HuH-7.5 (cell line): Measurements from ENCODE around the gene RAPSN.

Experiments used
- DNase-seq: peaks from one replicate; pipeline ENCODE4 v3.0.0; 2011; ENCODE audit warnings: low spot score

Gene RAPSN

DNA sequence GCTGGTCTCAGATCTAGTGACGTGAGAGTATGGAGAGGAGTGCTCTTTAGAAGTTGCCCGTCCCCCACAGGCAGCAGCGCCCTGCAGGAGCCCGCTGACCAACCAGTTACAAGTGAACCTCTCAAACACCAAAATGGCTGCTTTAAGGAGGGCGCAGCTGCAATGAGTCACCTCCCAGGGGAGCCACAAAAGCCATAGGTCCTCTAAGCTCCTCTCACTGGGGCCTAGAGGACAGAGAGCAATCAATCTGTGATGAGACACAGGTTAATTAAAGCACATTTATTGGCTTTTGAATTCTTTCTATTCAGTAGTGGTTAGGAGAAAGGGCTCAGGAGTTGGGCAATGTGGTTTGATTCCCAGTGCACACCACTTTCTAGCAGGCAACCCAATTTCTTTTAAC, 15.5 kb upstream of the RAPSN start:
- no peak for DNase-seq

DNA sequence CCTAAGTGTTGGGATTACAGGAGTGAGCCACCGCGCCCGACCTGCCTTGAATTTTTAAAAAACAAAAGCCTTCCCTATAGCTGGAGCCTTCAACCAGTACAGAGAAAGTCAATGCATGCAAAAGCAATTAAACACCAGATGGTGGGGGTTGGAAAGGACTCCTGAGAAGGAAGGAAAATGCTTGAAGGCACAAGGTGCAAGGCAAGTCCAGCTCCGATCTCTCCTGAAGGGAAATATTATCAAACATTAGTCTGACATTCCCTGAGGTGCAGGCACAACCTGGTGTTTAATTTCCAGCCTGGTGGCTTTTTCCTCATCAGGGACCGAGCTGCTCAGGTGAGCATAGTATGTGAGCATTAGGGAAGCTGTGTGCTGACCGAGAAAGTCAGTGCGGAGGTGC, 12.9 kb upstream of the RAPSN start:
- DNase-seq, result no peak

DNA sequence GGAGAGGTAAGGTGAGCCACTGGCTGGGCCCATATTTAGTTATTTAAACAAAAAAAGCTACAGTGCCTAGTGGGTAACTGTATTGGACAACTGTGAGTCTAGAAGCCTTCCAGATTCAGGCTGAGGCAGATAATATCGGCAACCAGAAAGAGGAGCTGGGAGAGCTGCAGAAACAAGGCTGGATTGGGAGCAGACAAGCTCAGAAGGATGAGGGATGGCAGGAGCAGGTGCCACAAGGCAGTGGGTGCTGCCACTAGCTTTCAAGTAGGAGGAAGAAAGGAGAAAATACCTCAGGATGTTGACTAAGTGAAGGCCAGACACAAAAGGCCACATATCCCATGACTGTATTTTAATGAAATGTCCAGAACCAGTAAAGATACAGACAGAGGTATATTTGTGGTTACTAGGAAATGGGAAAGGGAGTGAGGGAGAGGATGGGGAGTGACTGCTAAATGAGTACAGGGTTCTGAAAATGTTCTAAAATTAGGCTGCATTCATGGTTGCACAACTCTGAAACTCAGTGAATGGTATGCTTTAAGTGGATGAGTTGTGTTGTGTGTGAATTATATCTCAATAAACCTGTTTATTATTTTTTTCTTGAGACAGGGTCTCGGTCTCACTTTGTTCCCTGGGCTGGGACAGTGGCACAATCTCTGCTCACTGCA, 11.8 kb upstream of the RAPSN start:
- no peak for DNase-seq

DNA sequence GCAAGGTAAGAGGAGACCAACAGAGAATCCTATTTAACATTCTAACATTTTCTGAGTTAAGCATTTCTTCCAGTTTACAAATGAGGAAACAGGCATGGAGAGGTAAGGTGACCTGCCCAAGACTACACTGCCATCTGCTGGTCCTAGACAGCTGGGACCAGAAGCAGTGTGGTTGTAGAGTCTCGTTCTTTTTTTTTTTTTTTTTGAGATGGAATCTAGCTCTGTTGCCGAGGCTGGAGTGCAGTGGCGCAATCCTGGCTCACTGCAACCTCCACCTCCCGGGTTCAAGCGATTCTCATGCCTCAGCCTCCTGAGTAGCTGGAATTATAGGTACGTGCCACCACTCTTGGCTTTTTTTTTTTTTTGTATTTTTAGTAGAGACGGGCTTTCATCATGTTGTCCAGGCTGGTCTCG, 5.3 kb upstream of the RAPSN start:
- peak; percentile 67 for DNase-seq

DNA sequence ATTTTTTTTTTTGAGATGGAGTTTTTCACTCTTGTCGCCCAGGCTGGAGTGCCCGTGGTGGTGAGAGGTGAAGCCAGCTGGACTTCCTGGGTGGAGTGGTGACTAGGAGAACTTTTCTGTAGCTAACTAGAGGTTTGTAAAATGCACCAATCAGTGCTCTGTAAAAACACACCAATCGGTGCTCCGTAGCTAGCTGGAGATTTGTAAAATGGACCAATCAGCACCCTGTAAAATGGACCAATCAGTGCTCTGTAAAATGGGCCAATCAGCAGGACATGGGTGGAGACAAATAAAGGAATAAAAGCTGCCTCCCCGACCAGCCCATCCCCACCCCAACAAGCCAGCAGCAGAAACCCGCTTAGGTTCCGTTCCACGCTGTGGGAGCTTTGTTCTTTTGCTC, 4.4 kb upstream of the RAPSN start:
- DNase-seq, result no peak

DNA sequence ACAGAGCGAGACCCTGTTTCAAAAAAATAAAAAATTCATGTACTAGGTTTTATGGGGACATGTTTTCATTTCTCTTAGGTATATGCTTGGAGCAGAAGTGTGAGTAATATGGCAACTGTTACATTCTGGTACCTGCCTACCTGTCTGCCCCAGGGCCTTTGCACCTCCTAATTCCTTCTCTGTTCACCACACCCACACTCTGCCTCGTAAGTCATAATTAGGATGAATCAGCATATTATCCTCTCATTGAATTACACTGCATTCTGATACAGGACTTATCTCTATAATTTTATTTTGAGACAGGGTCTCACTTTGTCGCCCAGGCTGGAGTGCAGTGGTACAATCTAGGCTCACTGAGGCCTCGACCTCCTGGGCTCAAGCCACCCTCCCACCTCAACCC, 3.1 kb upstream of the RAPSN start:
- no peak for DNase-seq

DNA sequence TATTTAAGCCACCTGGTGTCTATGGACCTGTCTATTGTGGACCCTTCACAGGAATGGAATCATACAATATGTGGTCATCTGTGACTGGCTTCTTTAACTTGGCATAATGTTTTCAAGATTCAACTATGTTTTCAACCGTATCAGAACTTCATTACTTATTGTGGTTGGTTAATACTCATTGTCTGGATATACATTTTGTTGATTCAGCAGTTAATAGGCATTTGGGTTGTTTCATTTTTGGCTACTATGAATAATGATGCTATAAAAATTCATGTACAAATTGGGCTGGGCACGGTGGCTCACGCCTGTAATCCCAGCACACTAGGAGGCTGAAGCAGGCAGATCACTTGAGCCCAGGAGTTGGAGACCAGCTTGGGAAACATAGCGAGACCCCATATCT, 2.5 kb upstream of the RAPSN start:
- no peak for DNase-seq

DNA sequence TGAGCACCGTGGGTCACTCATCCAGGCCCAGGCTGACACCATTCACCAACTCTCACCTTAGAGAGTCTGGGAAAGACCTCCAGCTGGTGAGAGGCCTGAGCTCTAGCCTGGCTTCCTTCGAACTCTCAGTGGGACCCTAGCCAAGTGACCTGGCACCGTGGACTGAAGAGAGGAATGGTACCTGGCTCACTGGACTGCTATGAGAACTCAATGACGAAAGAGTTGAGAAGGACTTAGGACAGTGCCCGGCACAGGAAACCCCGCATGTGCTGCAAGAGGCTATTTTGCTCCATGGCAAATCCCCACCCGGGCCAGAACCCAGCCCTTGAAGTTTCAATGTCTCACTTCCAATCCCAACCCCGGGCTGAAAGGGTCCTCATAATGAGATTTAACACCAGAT, 605 bp upstream of the RAPSN start:
- DNase-seq, result no peak

DNA sequence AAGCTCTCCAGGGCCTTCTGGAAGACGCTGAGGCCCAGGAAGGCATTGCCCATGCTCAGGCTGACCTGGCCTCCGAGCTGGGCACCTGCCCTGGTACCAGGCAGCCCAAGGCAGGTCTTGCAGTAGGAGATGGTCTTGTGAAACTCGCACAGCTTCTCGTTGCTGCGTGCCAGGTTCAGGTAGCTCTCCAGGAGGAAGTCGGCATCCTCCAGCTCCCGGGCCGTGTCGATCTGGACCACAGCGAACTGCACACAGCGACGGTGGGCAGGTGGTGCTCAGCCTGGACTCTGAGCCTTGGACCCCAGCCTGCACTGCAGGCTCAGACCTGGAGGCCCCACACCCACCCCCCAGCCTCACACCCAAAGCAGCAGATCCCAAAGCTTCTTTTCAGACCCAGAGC, 1.0 kb downstream of the RAPSN start:
- DNase-seq, result no peak

DNA sequence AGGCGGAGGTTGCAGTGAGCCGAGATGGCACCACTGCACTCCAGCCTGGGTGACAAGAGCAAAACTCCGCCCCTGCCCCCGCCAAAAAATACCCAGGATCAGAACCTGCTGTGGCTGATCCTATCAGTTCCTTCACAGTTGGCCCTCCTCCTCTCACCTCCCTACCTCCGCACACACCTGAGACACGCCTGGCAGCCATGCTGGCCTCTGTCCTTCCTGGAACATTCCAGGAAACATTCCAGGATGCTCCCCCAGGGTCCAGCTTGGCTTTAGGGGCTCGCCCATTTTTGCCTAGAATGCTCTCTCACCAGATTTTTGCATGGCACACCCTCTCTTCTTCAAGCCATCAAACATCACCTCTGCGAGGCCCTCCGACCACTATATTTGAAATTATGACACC, 2.1 kb downstream of the RAPSN start:
- no peak for DNase-seq

DNA sequence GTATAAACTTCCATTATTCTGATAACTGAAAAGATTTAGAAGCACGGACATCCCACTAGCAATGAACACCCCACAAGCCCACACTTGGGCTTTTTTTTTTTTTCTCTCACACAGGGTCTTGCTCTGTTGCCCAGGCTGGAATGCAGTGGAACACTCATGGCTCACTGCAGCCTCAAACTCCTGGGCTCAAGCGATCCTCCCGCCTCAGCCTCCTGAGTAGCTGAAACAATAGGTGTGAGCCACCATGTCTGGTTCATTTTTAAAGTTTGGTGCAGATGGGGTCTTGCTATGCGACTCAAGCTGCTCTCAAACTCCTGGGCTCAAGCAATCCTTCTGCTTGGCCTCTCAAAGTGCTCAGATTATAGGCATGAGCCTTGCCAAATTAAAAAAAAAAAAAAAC, 3.1 kb downstream of the RAPSN start:
- no peak for DNase-seq

DNA sequence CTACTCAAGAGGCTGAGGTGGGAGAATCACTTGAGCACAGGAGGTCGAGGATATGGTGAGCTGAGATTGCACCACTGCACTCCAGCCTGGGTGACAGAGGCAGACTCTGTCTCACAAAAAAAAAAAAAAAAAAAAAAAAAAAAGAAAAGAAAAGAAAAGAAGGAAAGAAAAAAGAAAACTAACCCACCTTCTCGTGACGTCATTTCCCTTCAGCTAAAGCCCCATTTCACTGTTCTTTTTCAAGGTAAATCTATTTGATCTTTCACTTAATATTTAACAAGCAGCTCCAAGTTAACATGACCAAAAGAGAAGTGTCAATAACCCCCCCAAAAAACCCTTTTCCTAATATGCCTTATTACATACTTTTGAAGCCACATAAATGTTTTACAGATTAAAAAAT, 5.1 kb downstream of the RAPSN start:
- no peak for DNase-seq

DNA sequence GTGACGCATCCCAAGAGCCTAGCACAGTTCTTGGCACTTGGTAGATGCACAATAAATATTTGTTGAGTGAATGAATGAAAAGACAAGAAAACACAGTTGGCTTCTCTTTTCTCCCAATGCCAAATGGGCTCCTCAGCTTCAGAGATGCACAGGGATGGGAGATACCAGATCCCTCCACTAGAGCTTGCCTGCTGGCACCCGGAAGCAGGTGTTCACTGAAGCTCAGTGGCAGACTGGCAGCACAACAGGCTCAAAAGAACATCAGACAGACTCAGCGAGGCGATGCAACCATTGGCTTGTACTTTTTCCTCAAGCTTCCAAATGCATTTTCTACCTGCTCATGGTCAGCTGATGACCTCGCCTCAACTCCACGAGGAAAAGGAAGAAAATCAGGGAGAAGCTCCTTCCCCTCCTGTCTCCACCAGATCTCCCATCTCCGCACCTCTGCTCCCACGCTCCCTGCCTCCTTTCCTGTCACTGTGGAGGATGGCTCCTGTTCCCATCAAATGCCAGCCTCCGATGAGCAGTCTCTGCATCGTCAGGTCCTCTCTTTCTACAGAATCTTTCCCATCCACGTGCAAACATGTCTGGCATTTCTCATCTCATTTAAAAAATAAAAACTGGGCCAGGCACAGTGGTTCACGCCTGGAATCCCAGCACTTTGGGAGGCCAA, 5.8 kb downstream of the RAPSN start:
- DNase-seq, result peak; percentile 42

DNA sequence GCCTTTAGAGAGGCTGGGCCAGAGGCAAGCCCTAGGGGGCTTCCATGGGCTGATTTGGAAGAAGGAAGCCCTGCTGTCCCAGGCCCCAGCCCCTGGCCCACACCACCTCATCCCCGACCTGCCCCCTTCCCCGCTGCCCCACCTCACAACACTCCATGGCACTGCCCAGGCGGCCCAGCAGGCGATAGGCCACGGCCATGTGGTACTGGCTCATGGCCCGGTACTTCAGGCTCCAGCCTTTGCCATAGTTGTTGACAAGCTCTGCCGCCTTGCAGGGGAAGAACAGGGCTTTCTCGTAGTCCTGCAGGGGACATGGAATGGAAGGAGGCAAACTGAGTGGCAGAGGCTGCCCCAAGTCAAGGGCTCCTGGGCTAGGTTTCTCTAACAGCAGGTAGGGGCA, 6.4 kb downstream of the RAPSN start:
- no peak for DNase-seq

DNA sequence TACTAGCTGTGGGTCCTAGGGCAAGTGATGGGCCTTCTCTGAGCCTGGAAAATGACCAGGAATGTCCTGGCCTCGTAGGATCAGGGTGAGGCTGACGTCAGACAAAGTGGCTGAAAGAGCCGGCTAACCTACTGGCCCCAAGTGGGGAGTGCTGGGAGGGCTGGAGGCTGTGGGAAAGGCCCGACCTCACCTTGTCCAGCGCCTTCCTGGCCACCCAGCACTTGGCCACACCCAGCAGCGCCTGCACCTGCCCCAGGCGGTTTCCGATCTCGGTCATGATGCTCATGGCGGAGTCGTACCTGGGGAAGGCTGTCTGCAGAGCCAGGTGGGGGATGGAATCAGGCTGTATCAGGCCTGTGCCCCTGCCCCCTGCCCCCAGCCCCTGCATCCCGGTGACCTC, 7.5 kb downstream of the RAPSN start:
- no peak for DNase-seq

DNA sequence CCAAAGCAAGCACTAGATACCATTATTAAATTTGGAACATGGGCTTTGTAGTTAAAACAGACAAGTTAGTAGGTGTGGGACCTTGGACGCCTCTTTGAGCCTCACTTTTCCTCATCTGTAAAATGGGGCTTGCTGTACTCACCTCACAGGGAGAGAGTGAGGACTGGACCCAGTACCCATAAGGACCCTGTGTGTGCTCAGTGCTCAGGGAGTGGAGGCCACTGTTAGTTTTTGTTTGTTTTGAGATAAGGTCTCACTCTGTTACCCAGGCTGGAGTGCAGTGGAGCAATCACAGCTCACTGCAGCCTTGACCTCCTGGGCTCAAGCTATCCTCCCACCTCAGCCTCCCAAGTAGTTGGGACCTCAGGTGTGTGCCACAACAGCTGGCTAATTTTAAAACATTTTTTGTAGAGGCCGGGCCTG, 8.9 kb downstream of the RAPSN start:
- DNase-seq, result no peak

DNA sequence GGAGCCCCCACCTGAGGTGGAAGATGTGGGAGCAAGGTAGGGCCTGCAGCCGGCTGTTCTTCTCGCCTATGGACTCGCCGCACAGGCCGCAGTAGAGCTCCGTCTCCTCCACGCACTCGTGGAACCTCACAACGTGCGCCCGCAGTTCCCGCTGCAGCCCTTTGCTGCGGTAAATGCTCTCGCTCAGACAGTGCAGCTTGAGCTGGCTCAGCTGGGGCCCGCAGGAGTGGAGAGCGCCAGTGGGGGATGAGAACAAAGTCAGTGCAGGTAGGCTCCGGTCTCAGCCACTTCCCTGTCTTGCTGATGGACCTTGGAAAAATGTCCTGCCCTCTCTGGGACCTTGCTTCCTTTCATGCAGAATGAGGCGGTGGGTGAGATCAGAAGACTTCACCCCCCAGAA, 10.2 kb downstream of the RAPSN start:
- DNase-seq, result no peak

DNA sequence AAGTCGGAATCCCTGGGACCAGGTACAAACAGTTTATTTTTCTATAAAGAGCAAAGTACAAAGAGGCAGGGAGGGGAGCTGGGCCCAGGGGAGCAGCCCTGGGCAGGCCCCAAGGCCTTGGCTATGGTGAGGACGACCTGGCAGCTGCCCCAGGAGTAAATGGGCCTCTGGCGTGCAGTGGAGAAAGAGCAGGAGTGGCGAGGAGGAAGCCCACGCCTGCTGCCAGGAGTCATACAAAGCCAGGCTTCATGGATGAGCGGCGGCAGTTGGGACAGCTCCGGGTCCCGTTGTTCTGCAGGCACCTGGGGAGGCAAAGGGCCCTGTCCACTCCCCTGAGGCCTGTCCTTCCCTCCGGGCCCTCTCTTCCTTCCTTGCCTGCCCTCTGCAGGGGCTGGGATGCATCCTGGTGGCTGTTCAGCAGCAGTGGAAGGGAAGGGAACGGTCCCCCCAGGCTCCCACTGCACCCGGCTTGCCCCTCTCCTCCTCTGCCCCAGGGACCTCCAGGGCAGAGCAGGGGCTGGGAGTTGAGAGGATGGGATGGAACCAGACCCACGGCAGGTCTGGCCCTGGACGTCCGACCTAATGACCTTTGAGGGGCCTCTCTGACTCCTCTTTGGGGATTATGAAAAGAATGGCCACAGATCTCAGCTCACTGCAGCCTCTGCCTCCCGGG, 11.1 kb downstream of the RAPSN start:
- DNase-seq, result no peak

DNA sequence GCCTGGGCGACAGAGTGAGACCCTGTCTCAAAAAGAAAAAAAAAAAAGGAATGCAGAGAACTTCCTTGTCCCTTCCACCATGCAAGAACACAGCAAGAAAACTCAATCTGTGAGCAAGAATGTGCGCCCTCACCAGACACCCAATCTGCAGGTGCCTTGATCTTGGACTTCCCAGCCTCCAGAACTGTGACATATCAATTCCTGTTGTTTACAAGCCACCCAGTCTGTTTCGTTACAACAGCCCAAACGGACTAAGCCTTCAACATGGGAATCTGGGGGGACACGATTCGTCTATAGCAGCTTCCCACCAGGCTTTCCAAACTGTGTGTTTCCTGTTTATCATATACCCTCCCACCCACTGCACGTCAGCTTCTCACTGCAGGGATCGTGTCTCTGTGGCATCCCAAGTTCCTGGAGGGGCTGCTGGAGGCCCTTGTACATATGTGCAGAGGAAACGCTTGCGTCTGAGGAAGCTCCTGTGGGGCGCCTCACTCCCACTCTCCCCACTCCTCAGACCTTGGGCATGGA, 11.7 kb downstream of the RAPSN start:
- DNase-seq, result no peak

DNA sequence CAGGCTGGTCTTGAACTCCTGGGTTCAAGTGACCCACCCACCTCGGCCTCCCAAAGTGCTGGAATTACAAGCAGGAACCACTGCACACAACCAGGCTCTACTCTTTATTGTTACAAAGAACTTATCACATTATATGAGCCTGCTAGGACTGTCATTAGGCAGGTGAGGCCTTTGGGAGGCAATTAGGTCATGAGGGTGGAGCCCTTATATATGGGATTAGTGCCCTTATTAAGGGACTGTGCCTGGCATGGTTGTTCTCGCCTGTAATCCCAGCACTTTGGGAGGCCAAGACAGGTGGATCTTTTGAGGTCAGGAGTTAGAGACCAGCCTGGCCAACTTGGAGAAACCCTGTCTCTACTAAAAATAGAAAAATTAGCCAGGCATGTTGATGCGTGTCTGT, 12.2 kb downstream of the RAPSN start:
- no peak for DNase-seq

DNA sequence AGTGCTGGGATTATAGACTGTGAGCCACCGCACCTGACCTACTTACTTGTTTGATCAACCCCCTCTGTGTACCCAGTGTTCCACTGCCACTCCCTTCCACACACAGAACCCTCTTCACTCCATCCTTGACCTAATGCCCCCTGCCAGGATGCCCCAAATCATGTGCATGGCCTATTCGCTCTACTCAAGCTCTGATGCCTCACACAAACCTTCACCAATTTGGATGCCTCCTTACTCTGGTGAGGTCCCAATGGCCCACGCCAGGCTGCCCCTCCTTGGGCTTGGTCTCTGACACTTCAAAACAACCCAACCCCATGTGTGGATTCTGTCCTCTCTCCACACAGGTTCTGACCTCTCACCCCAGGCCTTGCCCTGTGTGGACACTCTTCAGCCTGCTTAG, 13.2 kb downstream of the RAPSN start:
- no peak for DNase-seq

DNA sequence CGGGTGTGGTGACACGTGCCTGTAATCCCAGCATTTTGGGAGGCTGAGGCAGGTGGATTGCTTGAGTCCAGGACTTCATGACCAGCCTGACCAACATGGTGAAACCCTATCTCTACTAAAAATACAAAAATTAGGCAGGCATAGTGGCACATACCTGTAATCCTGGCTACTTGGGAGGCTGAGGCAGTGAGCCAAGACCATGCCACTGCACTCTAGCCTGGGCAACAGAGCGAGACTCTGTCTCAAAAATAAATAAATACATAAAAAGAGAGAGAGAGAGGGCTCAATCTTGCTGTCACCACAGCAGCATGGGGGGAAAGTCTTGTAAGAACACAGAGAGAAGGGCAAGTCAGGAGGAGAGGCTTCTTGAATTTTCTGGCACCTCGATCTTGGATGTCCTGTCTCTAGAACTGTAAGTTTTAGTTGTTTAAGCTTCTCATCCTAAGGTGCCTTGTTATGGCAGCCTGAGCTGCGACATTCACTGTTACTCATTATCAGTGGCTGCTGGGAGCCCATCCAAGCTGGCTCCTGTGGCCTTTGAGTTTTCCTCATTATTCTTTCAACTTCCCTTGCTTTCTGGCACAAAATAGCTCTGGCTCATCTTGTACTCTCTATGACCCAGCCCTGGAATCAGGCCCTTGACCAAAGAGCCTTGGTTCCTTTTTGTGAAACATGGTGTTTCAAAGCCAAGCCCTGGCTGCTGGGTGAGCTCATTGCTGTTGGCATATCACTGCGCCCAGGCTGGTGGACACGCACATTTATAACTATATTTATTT, 14.7 kb downstream of the RAPSN start:
- no peak for DNase-seq

DNA sequence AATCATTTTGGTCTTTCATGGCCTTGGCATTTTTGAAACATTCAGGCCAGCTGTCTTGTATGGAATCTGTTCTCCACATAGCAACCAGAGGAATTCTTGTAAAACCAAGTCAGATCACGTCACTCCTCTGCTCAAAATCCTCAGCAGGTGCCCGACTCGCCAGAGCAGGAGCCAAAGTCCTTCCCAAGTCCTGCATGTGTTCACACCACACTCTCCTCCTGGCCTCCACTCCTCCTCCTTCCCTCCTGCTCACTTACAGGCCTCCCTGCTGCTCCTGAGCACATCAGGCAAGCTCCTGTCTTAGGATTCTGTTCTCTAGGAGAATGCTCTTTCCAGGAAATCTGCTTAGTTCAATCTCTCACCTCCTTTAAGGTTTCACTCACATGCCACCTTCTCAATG, 15.8 kb downstream of the RAPSN start:
- no peak for DNase-seq
